GM23338 (cell line): ENCODE data around the gene HHAT. TPM values are rescaled to one million over a fixed set of nuclear protein-coding genes. Genes with fewer than 3 reads are reported as not detected.

Source experiments
- ATAC-seq: fragments of 200-7000 bp; cut with Tn5 transposase; 3 replicates; pipeline ENCODE4 v1.9.1; 2020
- DNase-seq: peaks from one replicate; pipeline ENCODE4 v3.0.0-alpha.2; 2015; ENCODE audit warnings: low spot score
- H2AFZ ChIP-seq: fragments of 200-600 bp; sonication (generic); 2 replicates; pipeline ENCODE4 v1.8.0; 2016; ENCODE audit warnings: antibody characterized with exemption, mild to moderate bottlenecking, moderate library complexity
- H3F3A ChIP-seq: fragments of 200-600 bp; sonication (generic); replicated peaks from 2 replicates; pipeline ENCODE4 v1.8.0; 2017; ENCODE audit warnings: antibody characterized with exemption, mixed run types, low read depth
- H3K27ac ChIP-seq: fragments of 200-600 bp; sonication (generic); 2 replicates; pipeline ENCODE4 v1.6.1; 2016; ENCODE audit warnings: low read depth
- H3K27me3 ChIP-seq: fragments of 200-600 bp; sonication (generic); 2 replicates; pipeline ENCODE4 v1.8.0; 2016; ENCODE audit warnings: mild to moderate bottlenecking, mixed run types, moderate library complexity; ENCODE audit not compliant: insufficient read depth
- H3K36me3 ChIP-seq: fragments of 200-600 bp; sonication (generic); 2 replicates; pipeline ENCODE4 v1.8.0; 2016; ENCODE audit warnings: mild to moderate bottlenecking; ENCODE audit not compliant: insufficient read depth
- H3K4me1 ChIP-seq: fragments of 200-600 bp; sonication (generic); 2 replicates; pipeline ENCODE4 v1.8.0; 2016; ENCODE audit warnings: mild to moderate bottlenecking, moderate library complexity; ENCODE audit not compliant: insufficient read depth
- H3K4me2 ChIP-seq: fragments of 200-600 bp; sonication (generic); 2 replicates; pipeline ENCODE4 v1.7.1; 2017; ENCODE audit warnings: mixed run types
- H3K4me3 ChIP-seq: fragments of 200-600 bp; sonication (generic); 2 replicates; pipeline ENCODE4 v1.6.1; 2016; ENCODE audit warnings: mixed run types
- H3K79me2 ChIP-seq: fragments of 200-600 bp; sonication (generic); replicated peaks from 2 replicates; pipeline ENCODE4 v1.8.0; 2017; ENCODE audit warnings: mild to moderate bottlenecking; ENCODE audit not compliant: insufficient read depth
- H3K9me2 ChIP-seq: fragments of 200-600 bp; sonication (generic); 2 replicates; pipeline ENCODE4 v1.8.0; 2017; ENCODE audit not compliant: insufficient read depth
- H4K20me1 ChIP-seq: fragments of 200-600 bp; sonication (generic); replicated peaks from 2 replicates; pipeline ENCODE4 v1.8.0; 2017; ENCODE audit warnings: mild to moderate bottlenecking; ENCODE audit not compliant: insufficient read depth
- H3K27ac Mint-ChIP-seq: 2 replicates; pipeline ENCODE4 v1.8.0; 2020; ENCODE audit warnings: inconsistent platforms, mild to moderate bottlenecking, moderate library complexity, mixed read lengths
- H3K27me3 Mint-ChIP-seq: 3 replicates; pipeline ENCODE4 v1.8.0; 2022; ENCODE audit warnings: low read depth, mild to moderate bottlenecking, moderate library complexity, mixed read lengths, inconsistent platforms; ENCODE audit not compliant: insufficient read depth, poor library complexity
- H3K36me3 Mint-ChIP-seq: 3 replicates; pipeline ENCODE4 v1.8.0; 2021; ENCODE audit warnings: low read depth, mild to moderate bottlenecking, inconsistent platforms, moderate library complexity, mixed read lengths
- H3K4me1 Mint-ChIP-seq: 3 replicates; pipeline ENCODE4 v1.8.0; 2020; ENCODE audit warnings: mild to moderate bottlenecking, inconsistent platforms, mixed read lengths
- H3K4me3 Mint-ChIP-seq: 3 replicates; pipeline ENCODE4 v1.8.0; 2021; ENCODE audit warnings: moderate library complexity, mild to moderate bottlenecking, inconsistent platforms, mixed read lengths
- H3K9me3 Mint-ChIP-seq: 3 replicates; pipeline ENCODE4 v1.8.0; 2020; ENCODE audit warnings: moderate library complexity, mild to moderate bottlenecking, inconsistent platforms, mixed read lengths
- CREB1 ChIP-seq: fragments of 250-450 bp; sonication (Bioruptor Pico); IDR thresholded peaks from 2 replicates; pipeline ENCODE4 v1.5.0; 2020; ENCODE audit warnings: low read depth, mild to moderate bottlenecking, moderate library complexity
- EZH2 ChIP-seq: fragments of 200-600 bp; sonication (generic); IDR thresholded peaks from one replicate; pipeline ENCODE4 v1.8.0; 2017; ENCODE audit warnings: antibody characterized with exemption, mild to moderate bottlenecking, low read depth; ENCODE audit not compliant: unreplicated experiment
- JUNB ChIP-seq: IDR thresholded peaks from one replicate; pipeline ENCODE4 v1.6.1; 2016; ENCODE audit warnings: antibody characterized with exemption; ENCODE audit not compliant: unreplicated experiment
- NANOG ChIP-seq: IDR thresholded peaks from 2 replicates; pipeline ENCODE4 v1.6.1; 2016; ENCODE audit warnings: antibody characterized with exemption, borderline replicate concordance
- ZNF114 ChIP-seq: fragments of 250-450 bp; sonication (Bioruptor Pico); IDR thresholded peaks from 2 replicates; pipeline ENCODE4 v1.5.0; 2020; ENCODE audit warnings: mild to moderate bottlenecking, moderate library complexity
- polyA plus RNA-seq: library from polyadenylated mRNA; unstranded; fragments of >200 nt; fragmentation: Nextera tagmentation; extraction: Ambion mirVana; gene quantifications from 2 replicates; pipeline ENCODE4 v1.2.1, GENCODE V29; 2016
- total RNA-seq: library from RNA; depleted of rRNA; stranded (reverse); fragments of >200 nt; shearing (Covaris generic); gene quantifications from 2 replicates; pipeline ENCODE4 v1.2.3, GENCODE V29; 2014
- TF ChIP-seq, protein P1 (sequence below): IDR thresholded peaks from one replicate; pipeline ENCODE4 v1.6.1; 2018; ENCODE audit warnings: antibody characterized with exemption; ENCODE audit not compliant: unreplicated experiment
- TF ChIP-seq, protein P2 (sequence below): IDR thresholded peaks from 2 replicates; pipeline ENCODE4 v1.6.1; 2016; ENCODE audit warnings: antibody characterized with exemption
- TF ChIP-seq, protein P3 (sequence below): fragments of 250-450 bp; sonication (Bioruptor Pico); IDR thresholded peaks from 2 replicates; pipeline ENCODE4 v1.5.0; 2020; ENCODE audit warnings: mild to moderate bottlenecking, moderate library complexity
- TF ChIP-seq, protein P4 (sequence below), 2 experiments: fragments of 200-600 bp in 1 of 2; sonication (generic) in 1 of 2; conservative IDR thresholded peaks; 2 replicates each; pipeline versions ENCODE4 v1.5.1 to v1.6.1; 2016 to 2017; ENCODE audit warnings: antibody characterized with exemption in 2 of 2, low read depth in 2 of 2, mild to moderate bottlenecking in 2 of 2, moderate library complexity in 1 of 2

HHAT gene
- total and polyA plus RNA-seq, 2 experiments from 2014 or later = 0.11 to 0.66 TPM

DNA sequence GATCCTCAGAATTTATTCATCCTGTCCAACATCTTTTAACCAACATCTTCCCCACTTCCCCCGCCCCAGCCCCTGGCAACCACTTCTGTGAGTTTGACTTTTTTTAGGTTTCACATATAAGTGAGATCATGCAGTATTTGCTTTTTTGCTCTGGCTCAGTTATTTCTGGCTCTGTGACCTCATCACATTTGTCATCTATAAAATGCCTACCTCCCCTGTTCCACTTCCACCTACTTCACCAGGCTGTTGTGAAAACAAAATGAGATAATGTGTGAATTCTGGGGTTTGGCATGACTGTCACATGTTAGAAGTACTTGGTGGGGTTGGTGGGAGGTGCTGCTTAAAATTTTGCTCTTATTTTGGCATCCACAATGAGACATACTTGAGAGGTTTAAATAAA is 18.4 kb downstream of the HHAT start (continued):
- TF ChIP-seq, protein P1, sequence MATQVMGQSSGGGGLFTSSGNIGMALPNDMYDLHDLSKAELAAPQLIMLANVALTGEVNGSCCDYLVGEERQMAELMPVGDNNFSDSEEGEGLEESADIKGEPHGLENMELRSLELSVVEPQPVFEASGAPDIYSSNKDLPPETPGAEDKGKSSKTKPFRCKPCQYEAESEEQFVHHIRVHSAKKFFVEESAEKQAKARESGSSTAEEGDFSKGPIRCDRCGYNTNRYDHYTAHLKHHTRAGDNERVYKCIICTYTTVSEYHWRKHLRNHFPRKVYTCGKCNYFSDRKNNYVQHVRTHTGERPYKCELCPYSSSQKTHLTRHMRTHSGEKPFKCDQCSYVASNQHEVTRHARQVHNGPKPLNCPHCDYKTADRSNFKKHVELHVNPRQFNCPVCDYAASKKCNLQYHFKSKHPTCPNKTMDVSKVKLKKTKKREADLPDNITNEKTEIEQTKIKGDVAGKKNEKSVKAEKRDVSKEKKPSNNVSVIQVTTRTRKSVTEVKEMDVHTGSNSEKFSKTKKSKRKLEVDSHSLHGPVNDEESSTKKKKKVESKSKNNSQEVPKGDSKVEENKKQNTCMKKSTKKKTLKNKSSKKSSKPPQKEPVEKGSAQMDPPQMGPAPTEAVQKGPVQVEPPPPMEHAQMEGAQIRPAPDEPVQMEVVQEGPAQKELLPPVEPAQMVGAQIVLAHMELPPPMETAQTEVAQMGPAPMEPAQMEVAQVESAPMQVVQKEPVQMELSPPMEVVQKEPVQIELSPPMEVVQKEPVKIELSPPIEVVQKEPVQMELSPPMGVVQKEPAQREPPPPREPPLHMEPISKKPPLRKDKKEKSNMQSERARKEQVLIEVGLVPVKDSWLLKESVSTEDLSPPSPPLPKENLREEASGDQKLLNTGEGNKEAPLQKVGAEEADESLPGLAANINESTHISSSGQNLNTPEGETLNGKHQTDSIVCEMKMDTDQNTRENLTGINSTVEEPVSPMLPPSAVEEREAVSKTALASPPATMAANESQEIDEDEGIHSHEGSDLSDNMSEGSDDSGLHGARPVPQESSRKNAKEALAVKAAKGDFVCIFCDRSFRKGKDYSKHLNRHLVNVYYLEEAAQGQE = no peak
- no peak for TF ChIP-seq CREB1 (CRISPR knock-in tag)
- no peak for TF ChIP-seq NANOG
- TF ChIP-seq, protein P2, sequence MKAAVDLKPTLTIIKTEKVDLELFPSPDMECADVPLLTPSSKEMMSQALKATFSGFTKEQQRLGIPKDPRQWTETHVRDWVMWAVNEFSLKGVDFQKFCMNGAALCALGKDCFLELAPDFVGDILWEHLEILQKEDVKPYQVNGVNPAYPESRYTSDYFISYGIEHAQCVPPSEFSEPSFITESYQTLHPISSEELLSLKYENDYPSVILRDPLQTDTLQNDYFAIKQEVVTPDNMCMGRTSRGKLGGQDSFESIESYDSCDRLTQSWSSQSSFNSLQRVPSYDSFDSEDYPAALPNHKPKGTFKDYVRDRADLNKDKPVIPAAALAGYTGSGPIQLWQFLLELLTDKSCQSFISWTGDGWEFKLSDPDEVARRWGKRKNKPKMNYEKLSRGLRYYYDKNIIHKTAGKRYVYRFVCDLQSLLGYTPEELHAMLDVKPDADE = no peak
- no peak for TF ChIP-seq JUNB

DNA sequence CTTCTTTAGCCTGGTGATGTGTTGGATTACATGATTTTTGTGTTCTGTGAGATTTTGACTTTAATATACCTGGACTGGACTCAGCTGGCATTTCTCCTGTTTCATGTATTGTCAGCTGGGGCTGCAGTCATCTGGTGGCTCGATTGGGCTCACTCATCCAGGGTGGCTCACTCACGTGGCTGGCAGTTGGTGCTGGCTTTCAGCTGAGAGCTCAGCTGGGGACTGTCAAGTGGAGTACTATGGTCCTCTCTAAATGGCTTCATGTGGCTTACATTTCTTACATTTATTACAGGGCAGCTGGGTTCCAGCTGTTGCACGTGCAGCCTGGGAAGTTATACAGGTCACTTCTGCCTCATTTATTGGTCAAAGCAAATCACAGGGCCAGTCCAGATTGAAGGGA is 22.8 kb downstream of the HHAT start:
- Mint-ChIP-seq H3K36me3 (no peaks in the 10 kb centered on the region), H3K9me3 (no peaks in the 10 kb centered on the region), H3K27me3 (peaks cover 4% of the 10 kb centered on the region), H3K4me1 (no peaks in the 10 kb centered on the region), H3K27ac (no peak overlapping the region), H3K4me3 (no peak overlapping the region)
- H3F3A ChIP-seq = no peaks in the 10 kb centered on the region
- no peaks in the 10 kb centered on the region for H3K79me2 ChIP-seq
- no peak overlapping the region for H3K4me2 ChIP-seq
- H4K20me1 ChIP-seq = no peaks in the 10 kb centered on the region
- H3K4me1 ChIP-seq = no peaks in the 10 kb centered on the region
- H3K9me2 ChIP-seq = no peaks in the 10 kb centered on the region
- H3K36me3 ChIP-seq = no peaks in the 10 kb centered on the region
- DNase-seq = no peak
- TF ChIP-seq NANOG (no peak), ZNF114 (no peak), EZH2 (no peak), CREB1 (CRISPR knock-in tag) (no peak)
- TF ChIP-seq, protein P3, sequence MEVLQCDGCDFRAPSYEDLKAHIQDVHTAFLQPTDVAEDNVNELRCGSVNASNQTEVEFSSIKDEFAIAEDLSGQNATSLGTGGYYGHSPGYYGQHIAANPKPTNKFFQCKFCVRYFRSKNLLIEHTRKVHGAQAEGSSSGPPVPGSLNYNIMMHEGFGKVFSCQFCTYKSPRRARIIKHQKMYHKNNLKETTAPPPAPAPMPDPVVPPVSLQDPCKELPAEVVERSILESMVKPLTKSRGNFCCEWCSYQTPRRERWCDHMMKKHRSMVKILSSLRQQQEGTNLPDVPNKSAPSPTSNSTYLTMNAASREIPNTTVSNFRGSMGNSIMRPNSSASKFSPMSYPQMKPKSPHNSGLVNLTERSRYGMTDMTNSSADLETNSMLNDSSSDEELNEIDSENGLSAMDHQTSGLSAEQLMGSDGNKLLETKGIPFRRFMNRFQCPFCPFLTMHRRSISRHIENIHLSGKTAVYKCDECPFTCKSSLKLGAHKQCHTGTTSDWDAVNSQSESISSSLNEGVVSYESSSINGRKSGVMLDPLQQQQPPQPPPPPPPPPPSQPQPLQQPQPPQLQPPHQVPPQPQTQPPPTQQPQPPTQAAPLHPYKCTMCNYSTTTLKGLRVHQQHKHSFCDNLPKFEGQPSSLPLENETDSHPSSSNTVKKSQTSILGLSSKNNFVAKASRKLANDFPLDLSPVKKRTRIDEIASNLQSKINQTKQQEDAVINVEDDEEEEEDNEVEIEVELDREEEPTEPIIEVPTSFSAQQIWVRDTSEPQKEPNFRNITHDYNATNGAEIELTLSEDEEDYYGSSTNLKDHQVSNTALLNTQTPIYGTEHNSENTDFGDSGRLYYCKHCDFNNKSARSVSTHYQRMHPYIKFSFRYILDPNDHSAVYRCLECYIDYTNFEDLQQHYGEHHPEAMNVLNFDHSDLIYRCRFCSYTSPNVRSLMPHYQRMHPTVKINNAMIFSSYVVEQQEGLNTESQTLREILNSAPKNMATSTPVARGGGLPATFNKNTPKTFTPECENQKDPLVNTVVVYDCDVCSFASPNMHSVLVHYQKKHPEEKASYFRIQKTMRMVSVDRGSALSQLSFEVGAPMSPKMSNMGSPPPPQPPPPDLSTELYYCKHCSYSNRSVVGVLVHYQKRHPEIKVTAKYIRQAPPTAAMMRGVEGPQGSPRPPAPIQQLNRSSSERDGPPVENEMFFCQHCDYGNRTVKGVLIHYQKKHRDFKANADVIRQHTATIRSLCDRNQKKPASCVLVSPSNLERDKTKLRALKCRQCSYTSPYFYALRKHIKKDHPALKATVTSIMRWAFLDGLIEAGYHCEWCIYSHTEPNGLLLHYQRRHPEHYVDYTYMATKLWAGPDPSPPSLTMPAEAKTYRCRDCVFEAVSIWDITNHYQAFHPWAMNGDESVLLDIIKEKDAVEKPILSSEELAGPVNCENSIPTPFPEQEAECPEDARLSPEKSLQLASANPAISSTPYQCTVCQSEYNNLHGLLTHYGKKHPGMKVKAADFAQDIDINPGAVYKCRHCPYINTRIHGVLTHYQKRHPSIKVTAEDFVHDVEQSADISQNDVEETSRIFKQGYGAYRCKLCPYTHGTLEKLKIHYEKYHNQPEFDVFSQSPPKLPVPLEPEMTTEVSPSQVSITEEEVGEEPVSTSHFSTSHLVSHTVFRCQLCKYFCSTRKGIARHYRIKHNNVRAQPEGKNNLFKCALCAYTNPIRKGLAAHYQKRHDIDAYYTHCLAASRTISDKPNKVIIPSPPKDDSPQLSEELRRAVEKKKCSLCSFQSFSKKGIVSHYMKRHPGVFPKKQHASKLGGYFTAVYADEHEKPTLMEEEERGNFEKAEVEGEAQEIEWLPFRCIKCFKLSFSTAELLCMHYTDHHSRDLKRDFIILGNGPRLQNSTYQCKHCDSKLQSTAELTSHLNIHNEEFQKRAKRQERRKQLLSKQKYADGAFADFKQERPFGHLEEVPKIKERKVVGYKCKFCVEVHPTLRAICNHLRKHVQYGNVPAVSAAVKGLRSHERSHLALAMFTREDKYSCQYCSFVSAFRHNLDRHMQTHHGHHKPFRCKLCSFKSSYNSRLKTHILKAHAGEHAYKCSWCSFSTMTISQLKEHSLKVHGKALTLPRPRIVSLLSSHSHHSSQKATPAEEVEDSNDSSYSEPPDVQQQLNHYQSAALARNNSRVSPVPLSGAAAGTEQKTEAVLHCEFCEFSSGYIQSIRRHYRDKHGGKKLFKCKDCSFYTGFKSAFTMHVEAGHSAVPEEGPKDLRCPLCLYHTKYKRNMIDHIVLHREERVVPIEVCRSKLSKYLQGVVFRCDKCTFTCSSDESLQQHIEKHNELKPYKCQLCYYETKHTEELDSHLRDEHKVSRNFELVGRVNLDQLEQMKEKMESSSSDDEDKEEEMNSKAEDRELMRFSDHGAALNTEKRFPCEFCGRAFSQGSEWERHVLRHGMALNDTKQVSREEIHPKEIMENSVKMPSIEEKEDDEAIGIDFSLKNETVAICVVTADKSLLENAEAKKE (CRISPR knock-in tag) = no peak
- TF ChIP-seq, protein P4, sequence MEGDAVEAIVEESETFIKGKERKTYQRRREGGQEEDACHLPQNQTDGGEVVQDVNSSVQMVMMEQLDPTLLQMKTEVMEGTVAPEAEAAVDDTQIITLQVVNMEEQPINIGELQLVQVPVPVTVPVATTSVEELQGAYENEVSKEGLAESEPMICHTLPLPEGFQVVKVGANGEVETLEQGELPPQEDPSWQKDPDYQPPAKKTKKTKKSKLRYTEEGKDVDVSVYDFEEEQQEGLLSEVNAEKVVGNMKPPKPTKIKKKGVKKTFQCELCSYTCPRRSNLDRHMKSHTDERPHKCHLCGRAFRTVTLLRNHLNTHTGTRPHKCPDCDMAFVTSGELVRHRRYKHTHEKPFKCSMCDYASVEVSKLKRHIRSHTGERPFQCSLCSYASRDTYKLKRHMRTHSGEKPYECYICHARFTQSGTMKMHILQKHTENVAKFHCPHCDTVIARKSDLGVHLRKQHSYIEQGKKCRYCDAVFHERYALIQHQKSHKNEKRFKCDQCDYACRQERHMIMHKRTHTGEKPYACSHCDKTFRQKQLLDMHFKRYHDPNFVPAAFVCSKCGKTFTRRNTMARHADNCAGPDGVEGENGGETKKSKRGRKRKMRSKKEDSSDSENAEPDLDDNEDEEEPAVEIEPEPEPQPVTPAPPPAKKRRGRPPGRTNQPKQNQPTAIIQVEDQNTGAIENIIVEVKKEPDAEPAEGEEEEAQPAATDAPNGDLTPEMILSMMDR (conservative IDR thresholded peaks at IDR 0.05; ENCODE audit: low read depth in 2 of 2) = no peak
- no peak overlapping the region for H2AFZ ChIP-seq
- no peaks in the 10 kb centered on the region for H3K27me3 ChIP-seq
- no peak overlapping the region for H3K27ac ChIP-seq
- ATAC-seq = no peak
- no peak overlapping the region for H3K4me3 ChIP-seq
